Esophagus squamous epithelium (tissue), 4 donors: Measurements from ENCODE around the gene ABCC12.

Experiments used
- CTCF ChIP-seq, 6 experiments: fragments of 450-650 bp in 4 of 6; fragments of 200-600 bp in 2 of 6; sonication (generic) in 2 of 6; IDR thresholded peaks; one replicate each; pipeline ENCODE4 v1.5.1; 2016 to 2019; ENCODE audit warnings: antibody characterized with exemption in 6 of 6, mild to moderate bottlenecking in 4 of 6, moderate library complexity in 4 of 6
- POLR2A ChIP-seq, 4 donors: fragments of 450-650 bp; IDR thresholded peaks; one replicate each; pipeline ENCODE4 v1.6.1; 2017; ENCODE audit warnings: antibody characterized with exemption in 4 of 4, mild to moderate bottlenecking in 4 of 4, moderate library complexity in 3 of 4

- TF ChIP-seq CTCF (IDR thresholded peaks at IDR 0.05), result no peak
- no peak for TF ChIP-seq POLR2A (IDR thresholded peaks at IDR 0.05)
Observed at GRCh38 chr16:48152226-48152625, 3.6 kb downstream of the ABCC12 start.
